Coronary artery (tissue), 2 donors: ENCODE data around the gene NEDD4L.

Source experiments
- DNase-seq: peaks from one replicate; pipeline ENCODE4 v3.0.0-alpha.2; 2017; ENCODE audit warnings: low spot score
- H3K27ac ChIP-seq, 2 donors: fragments of 200-600 bp; sonication (generic); one replicate each; pipeline ENCODE4 v1.5.1; 2016 to 2019
- H3K4me3 ChIP-seq: fragments of 200-600 bp; sonication (generic); 2 replicates; pipeline ENCODE4 v1.5.1; 2016; ENCODE audit warnings: mild to moderate bottlenecking, moderate library complexity
- TF ChIP-seq, protein P1 (sequence below): fragments of 200-600 bp; sonication (generic); IDR thresholded peaks from one replicate; pipeline ENCODE4 v1.5.1; 2019; ENCODE audit warnings: antibody characterized with exemption

The NEDD4L gene

DNA sequence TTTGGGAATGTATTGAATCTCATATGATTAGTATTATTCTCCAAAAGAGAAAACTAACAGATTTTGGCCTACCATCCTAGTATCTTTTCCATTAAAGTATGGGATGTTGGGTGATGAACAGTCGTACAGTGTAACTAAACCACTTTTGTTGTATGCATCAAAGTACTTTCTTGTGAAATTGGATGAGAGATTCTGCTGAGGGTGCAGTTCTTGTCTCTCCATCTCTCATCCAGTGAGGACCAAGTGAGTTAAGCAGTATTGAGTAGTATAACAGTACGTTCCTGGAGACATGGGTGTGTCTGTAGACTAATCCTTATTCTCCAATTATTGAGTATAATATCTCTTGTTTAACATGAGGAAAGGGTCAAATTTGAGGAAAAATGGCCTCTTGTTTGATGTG is 209.3 kb downstream of the NEDD4L start:
- Histone ChIP-seq H3K27ac (no peak overlapping the region), H3K4me3 (no peak overlapping the region)
- no peak for DNase-seq
- TF ChIP-seq, protein P1, sequence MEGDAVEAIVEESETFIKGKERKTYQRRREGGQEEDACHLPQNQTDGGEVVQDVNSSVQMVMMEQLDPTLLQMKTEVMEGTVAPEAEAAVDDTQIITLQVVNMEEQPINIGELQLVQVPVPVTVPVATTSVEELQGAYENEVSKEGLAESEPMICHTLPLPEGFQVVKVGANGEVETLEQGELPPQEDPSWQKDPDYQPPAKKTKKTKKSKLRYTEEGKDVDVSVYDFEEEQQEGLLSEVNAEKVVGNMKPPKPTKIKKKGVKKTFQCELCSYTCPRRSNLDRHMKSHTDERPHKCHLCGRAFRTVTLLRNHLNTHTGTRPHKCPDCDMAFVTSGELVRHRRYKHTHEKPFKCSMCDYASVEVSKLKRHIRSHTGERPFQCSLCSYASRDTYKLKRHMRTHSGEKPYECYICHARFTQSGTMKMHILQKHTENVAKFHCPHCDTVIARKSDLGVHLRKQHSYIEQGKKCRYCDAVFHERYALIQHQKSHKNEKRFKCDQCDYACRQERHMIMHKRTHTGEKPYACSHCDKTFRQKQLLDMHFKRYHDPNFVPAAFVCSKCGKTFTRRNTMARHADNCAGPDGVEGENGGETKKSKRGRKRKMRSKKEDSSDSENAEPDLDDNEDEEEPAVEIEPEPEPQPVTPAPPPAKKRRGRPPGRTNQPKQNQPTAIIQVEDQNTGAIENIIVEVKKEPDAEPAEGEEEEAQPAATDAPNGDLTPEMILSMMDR = no peak

GRCh38 chr18:58253871-58254270 is 209.8 kb downstream of the NEDD4L start:
- Histone ChIP-seq H3K27ac (no peak overlapping the region), H3K4me3 (no peak overlapping the region)
- DNase-seq = no peak
- TF ChIP-seq, protein P1 = no peak

DNA sequence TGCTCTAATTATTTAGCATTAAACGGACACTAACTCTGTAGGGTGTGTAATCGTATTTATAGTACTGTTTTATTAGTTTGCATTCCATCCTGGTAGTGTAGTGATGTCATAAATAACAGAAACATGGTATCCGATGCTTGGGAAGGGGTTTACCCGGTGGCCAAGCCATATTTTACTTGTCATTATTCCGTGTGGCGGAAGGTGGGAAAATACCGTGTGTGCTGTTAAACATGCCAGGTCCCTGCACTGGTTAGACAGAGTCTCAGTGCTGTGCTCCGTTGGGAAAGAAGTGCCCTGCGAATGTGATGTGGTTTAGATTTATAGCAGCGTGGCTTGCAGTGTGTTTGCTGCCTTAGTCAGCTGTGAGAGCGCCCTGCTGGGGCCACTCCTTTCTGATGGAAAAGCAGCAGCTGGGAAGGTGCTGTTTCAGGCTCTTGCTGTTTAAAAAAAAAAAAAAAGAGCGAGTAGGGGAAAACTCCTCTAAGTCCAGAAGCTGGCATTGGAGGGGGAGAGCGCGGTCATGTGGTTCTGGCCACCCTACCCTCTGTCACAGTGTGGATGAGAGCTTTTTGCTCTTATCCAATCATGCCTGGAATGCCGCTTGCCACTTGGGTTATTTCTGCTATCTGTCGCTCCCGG is 211.0 kb downstream of the NEDD4L start:
- no peak for DNase-seq
- TF ChIP-seq, protein P1 = no peak
- H3K27ac ChIP-seq = no peak overlapping the region
- H3K4me3 ChIP-seq = no peak overlapping the region

DNA sequence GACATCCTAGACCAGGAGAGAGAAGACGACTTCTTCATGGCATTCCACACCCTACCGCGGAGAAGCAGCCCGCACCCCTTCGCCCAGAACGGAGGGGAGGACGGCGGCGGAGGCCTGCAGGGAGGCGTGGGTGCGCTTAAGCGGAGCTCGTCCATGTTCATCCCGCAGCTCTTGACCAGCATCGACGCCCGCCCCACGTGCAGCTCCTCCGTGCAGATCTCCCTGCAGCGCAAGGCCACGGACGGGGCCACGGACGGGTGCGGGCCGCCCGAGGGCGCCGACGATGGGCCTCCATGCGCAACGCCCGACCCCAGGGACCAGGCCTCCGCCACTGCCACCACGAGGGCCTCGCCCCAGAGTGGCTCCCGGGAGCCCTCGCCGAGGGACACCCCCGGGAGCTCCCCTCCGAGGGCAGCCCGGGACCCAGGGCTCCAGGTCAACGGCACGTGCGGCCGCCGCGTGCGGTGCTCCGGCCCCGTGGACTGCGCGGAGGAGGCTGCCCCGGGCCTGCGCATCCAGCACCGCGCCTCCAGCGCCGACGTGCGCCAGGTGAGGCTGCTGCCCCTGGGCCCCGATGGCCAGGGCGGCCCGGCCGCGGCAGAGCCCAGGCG is 211.8 kb downstream of the NEDD4L start:
- TF ChIP-seq, protein P1 = no peak
- DNase-seq = no peak
- Histone ChIP-seq H3K27ac (no peak overlapping the region), H3K4me3 (no peak overlapping the region)

GRCh38 chr18:58256316-58257080 is 212.5 kb downstream of the NEDD4L start:
- no peak overlapping the region for H3K4me3 ChIP-seq
- TF ChIP-seq, protein P1 = no peak
- no peak overlapping the region for H3K27ac ChIP-seq
- DNase-seq = no peak

GRCh38 chr18:58257461-58257860 is 213.4 kb downstream of the NEDD4L start:
- no peak overlapping the region for H3K27ac ChIP-seq
- H3K4me3 ChIP-seq = no peak overlapping the region
- no peak for DNase-seq
- TF ChIP-seq, protein P1 = no peak
